ENCODE results near the gene PIP5KL1. TPM values are rescaled to one million over a fixed set of nuclear protein-coding genes. Genes with fewer than 3 reads are reported as not detected.
A peak's percentile ranks its signal among the peaks of the same experiment; 100 is the strongest.

The PIP5KL1 gene
- total RNA-seq, 1 donor from 2014 or later = 0.85 TPM

- TF ChIP-seq CTCF (IDR thresholded peaks at IDR 0.05; ENCODE audit: borderline replicate concordance) = no peak
- intact Hi-C loops (cut with micrococcal nuclease) = loop anchor here (5.0 kb wide), 1 partner anchor 82 kb away; no protein-coding TSS in a partner anchor
- Histone ChIP-seq H3K4me3 (peak overlapping the region; percentile 77), H3K27ac (replicated peaks) (peak overlapping the region; percentile 93), H3K36me3 (peaks cover 35% of the 10 kb centered on the region), H3K4me1 (peaks cover 79% of the 10 kb centered on the region), H3K9me3 (replicated peaks) (no peaks in the 10 kb centered on the region), H3K27me3 (ENCODE audit: low read depth) (no peaks in the 10 kb centered on the region)
- no peak for DNase-seq
These were observed 56.0 kb downstream of the PIP5KL1 start for GRCh38 chr9:127874301-127875221.

- DNase-seq = peak; percentile 85
- Histone ChIP-seq H3K9me3 (replicated peaks) (no peaks in the 10 kb centered on the region), H3K27ac (replicated peaks) (peak overlapping the region; percentile 93), H3K36me3 (peaks cover 41% of the 10 kb centered on the region), H3K4me3 (peak overlapping the region; percentile 77), H3K4me1 (peaks cover 86% of the 10 kb centered on the region), H3K27me3 (ENCODE audit: low read depth) (no peaks in the 10 kb centered on the region)
- intact Hi-C loops (cut with micrococcal nuclease) = loop anchor here (5.0 kb wide), 1 partner anchor 82 kb away; no protein-coding TSS in a partner anchor
- TF ChIP-seq CTCF (IDR thresholded peaks at IDR 0.05; ENCODE audit: borderline replicate concordance) = no peak
These were observed 56.7 kb downstream of the PIP5KL1 start for GRCh38 chr9:127873886-127874285.

- Histone ChIP-seq H3K4me1 (peaks cover 87% of the 10 kb centered on the region), H3K4me3 (peak overlapping the region; percentile 77), H3K36me3 (peaks cover 46% of the 10 kb centered on the region), H3K27ac (replicated peaks) (peak overlapping the region; percentile 93), H3K27me3 (ENCODE audit: low read depth) (no peaks in the 10 kb centered on the region), H3K9me3 (replicated peaks) (no peaks in the 10 kb centered on the region)
- no peak for TF ChIP-seq CTCF (IDR thresholded peaks at IDR 0.05; ENCODE audit: borderline replicate concordance)
- DNase-seq = no peak
- intact Hi-C loops (cut with micrococcal nuclease) = loop anchor here (5.0 kb wide), 1 partner anchor 81 kb away; no protein-coding TSS in a partner anchor
These were observed 57.3 kb downstream of the PIP5KL1 start for GRCh38 chr9:127873223-127873691.

- intact Hi-C loops (cut with micrococcal nuclease) = loop anchor here (5.0 kb wide), 1 partner anchor 80 kb away; no protein-coding TSS in a partner anchor
- Histone ChIP-seq H3K4me3 (peak overlapping the region; percentile 77), H3K27me3 (ENCODE audit: low read depth) (no peaks in the 10 kb centered on the region), H3K4me1 (peaks cover 87% of the 10 kb centered on the region), H3K27ac (replicated peaks) (peak overlapping the region; percentile 93), H3K9me3 (replicated peaks) (no peaks in the 10 kb centered on the region), H3K36me3 (peaks cover 52% of the 10 kb centered on the region)
- TF ChIP-seq CTCF (IDR thresholded peaks at IDR 0.05; ENCODE audit: borderline replicate concordance) = no peak
- DNase-seq = no peak
These were observed 58.0 kb downstream of the PIP5KL1 start for GRCh38 chr9:127872369-127873222.

- TF ChIP-seq CTCF (IDR thresholded peaks at IDR 0.05; ENCODE audit: borderline replicate concordance) = no peak
- Histone ChIP-seq H3K4me1 (peaks cover 87% of the 10 kb centered on the region), H3K27me3 (ENCODE audit: low read depth) (no peaks in the 10 kb centered on the region), H3K9me3 (replicated peaks) (no peaks in the 10 kb centered on the region), H3K27ac (replicated peaks) (no peak overlapping the region), H3K4me3 (no peak overlapping the region), H3K36me3 (peaks cover 56% of the 10 kb centered on the region)
- intact Hi-C loops (cut with micrococcal nuclease) = loop anchor here (5.0 kb wide), 1 partner anchor 79 kb away; no protein-coding TSS in a partner anchor
- DNase-seq = no peak
These were observed 59.0 kb downstream of the PIP5KL1 start for GRCh38 chr9:127871531-127871930.
